H9 (cell line): ENCODE data around the gene MEGF10. TPM values are rescaled to one million over a fixed set of nuclear protein-coding genes. Genes with fewer than 3 reads are reported as not detected.

Experiments used
- DNase-seq: peaks from one replicate; pipeline ENCODE4 v3.0.0-alpha.2; 2017
- H2AFZ ChIP-seq: one replicate; pipeline ENCODE4 v1.6.1; 2013; ENCODE audit warnings: mild to moderate bottlenecking, low read length, control low read depth, moderate library complexity
- H2AK5ac ChIP-seq: 2 replicates; pipeline ENCODE4 v1.6.1; 2013; ENCODE audit warnings: low read length, control low read depth, mixed read lengths; ENCODE audit not compliant: insufficient read length
- H2BK120ac ChIP-seq: one replicate; pipeline ENCODE4 v1.6.1; 2013; ENCODE audit warnings: low read depth, mild to moderate bottlenecking, low read length, control low read depth, inconsistent platforms; ENCODE audit not compliant: poor library complexity, severe bottlenecking
- H2BK12ac ChIP-seq: 2 replicates; pipeline ENCODE4 v1.6.1; 2013; ENCODE audit warnings: low read length, control low read depth, mixed read lengths, low read depth; ENCODE audit not compliant: insufficient read length
- H2BK15ac ChIP-seq: 2 replicates; pipeline ENCODE4 v1.6.1; 2013; ENCODE audit warnings: low read depth, low read length, control low read depth
- H2BK20ac ChIP-seq: one replicate; pipeline ENCODE4 v1.6.1; 2013; ENCODE audit warnings: low read depth, mild to moderate bottlenecking, low read length, control low read depth, inconsistent platforms; ENCODE audit not compliant: poor library complexity, severe bottlenecking
- H2BK5ac ChIP-seq: 2 replicates; pipeline ENCODE4 v1.6.1; 2013; ENCODE audit warnings: low read length, control low read depth, mixed read lengths; ENCODE audit not compliant: insufficient read length
- H3K14ac ChIP-seq: 2 replicates; pipeline ENCODE4 v1.6.1; 2013; ENCODE audit warnings: low read length, control low read depth; ENCODE audit not compliant: insufficient read depth
- H3K18ac ChIP-seq: 2 replicates; pipeline ENCODE4 v1.6.1; 2013; ENCODE audit warnings: low read depth, mild to moderate bottlenecking, mixed read lengths, low read length, control low read depth; ENCODE audit not compliant: insufficient read length
- H3K23ac ChIP-seq: 2 replicates; pipeline ENCODE4 v1.6.1; 2013; ENCODE audit warnings: low read length, control low read depth, mixed read lengths, low read depth; ENCODE audit not compliant: insufficient read length
- H3K23me2 ChIP-seq: 2 replicates; pipeline ENCODE4 v1.6.1; 2013; ENCODE audit warnings: low read depth, mild to moderate bottlenecking, mixed read lengths, low read length, control low read depth; ENCODE audit not compliant: insufficient read length, poor library complexity, severe bottlenecking
- H3K27ac ChIP-seq: 2 replicates; pipeline ENCODE4 v1.5.1; 2013; ENCODE audit warnings: low read length, control low read depth, mixed read lengths, low read depth; ENCODE audit not compliant: insufficient read length
- H3K27me3 ChIP-seq: 2 replicates; pipeline ENCODE4 v1.6.1; 2013; ENCODE audit warnings: low read length, control low read depth, inconsistent platforms; ENCODE audit not compliant: insufficient read depth
- H3K4ac ChIP-seq: 2 replicates; pipeline ENCODE4 v1.6.1; 2013; ENCODE audit warnings: low read depth, mild to moderate bottlenecking, control low read depth, inconsistent platforms, low read length, moderate library complexity
- H3K4me1 ChIP-seq: 2 replicates; pipeline ENCODE4 v1.6.1; 2013; ENCODE audit warnings: low read length, control low read depth, inconsistent platforms; ENCODE audit not compliant: insufficient read depth
- H3K4me2 ChIP-seq: 2 replicates; pipeline ENCODE4 v1.6.1; 2013; ENCODE audit warnings: low read length, control low read depth, mixed read lengths; ENCODE audit not compliant: insufficient read length, insufficient read depth
- H3K56ac ChIP-seq: 2 replicates; pipeline ENCODE4 v1.6.1; 2013; ENCODE audit warnings: low read depth, mild to moderate bottlenecking, mixed read lengths, low read length, control low read depth; ENCODE audit not compliant: insufficient read length
- H3K79me1 ChIP-seq: 2 replicates; pipeline ENCODE4 v1.6.1; 2013; ENCODE audit warnings: low read depth, mild to moderate bottlenecking, moderate library complexity, low read length, control low read depth, inconsistent platforms; ENCODE audit not compliant: insufficient read depth, poor library complexity, severe bottlenecking
- H3K79me2 ChIP-seq: 2 replicates; pipeline ENCODE4 v1.6.1; 2013; ENCODE audit warnings: low read length, control low read depth, inconsistent platforms; ENCODE audit not compliant: insufficient read depth
- H3K9ac ChIP-seq: 2 replicates; pipeline ENCODE4 v1.6.1; 2013; ENCODE audit warnings: low read length, control low read depth, mixed read lengths; ENCODE audit not compliant: insufficient read length; ENCODE audit errors: extremely low read depth
- H3K9me3 ChIP-seq: one replicate; pipeline ENCODE4 v1.6.1; 2013; ENCODE audit warnings: low read depth, low read length, inconsistent platforms; ENCODE audit not compliant: control insufficient read depth
- H3T11ph ChIP-seq: one replicate; pipeline ENCODE4 v1.6.1; 2013; ENCODE audit warnings: mild to moderate bottlenecking, low read length, control low read depth, inconsistent platforms
- H4K20me1 ChIP-seq: one replicate; pipeline ENCODE4 v1.6.1; 2013; ENCODE audit not compliant: control insufficient read depth, insufficient read length, insufficient read depth
- H4K5ac ChIP-seq: 2 replicates; pipeline ENCODE4 v1.6.1; 2013; ENCODE audit warnings: low read depth, mild to moderate bottlenecking, mixed read lengths, low read length, control low read depth; ENCODE audit not compliant: insufficient read length
- H4K8ac ChIP-seq: replicated peaks from 2 replicates; pipeline ENCODE4 v1.6.1; 2013; ENCODE audit warnings: low read length, control low read depth, mixed read lengths, low read depth; ENCODE audit not compliant: insufficient read length
- H4K91ac ChIP-seq: 2 replicates; pipeline ENCODE4 v1.6.1; 2013; ENCODE audit warnings: low read depth, mild to moderate bottlenecking, moderate library complexity, mixed read lengths, low read length, control low read depth; ENCODE audit not compliant: insufficient read length
- H3K27ac Mint-ChIP-seq, 3 experiments: 2 replicates in 2 of 3; 3 replicates in 1 of 3; pipeline ENCODE4 v1.8.0; 2020 to 2021; ENCODE audit warnings: mixed read lengths in 3 of 3, mild to moderate bottlenecking in 1 of 3, moderate library complexity in 1 of 3
- H3K27me3 Mint-ChIP-seq: 2 replicates; pipeline ENCODE4 v1.8.0; 2021; ENCODE audit warnings: low read depth, mild to moderate bottlenecking, moderate library complexity, mixed read lengths
- H3K36me3 Mint-ChIP-seq, 3 experiments: 2 replicates in 2 of 3; 3 replicates in 1 of 3; pipeline ENCODE4 v1.8.0; 2020 to 2021; ENCODE audit warnings: low read depth in 3 of 3, mixed read lengths in 3 of 3; ENCODE audit not compliant: insufficient read depth in 1 of 3
- H3K4me1 Mint-ChIP-seq, 2 experiments: 2 replicates each; pipeline ENCODE4 v1.8.0; 2020; ENCODE audit warnings: mixed read lengths in 2 of 2
- H3K4me3 Mint-ChIP-seq, 2 experiments: 2 replicates in 1 of 2; 3 replicates in 1 of 2; pipeline ENCODE4 v1.8.0; 2020 to 2021; ENCODE audit warnings: mild to moderate bottlenecking in 2 of 2, mixed read lengths in 2 of 2, moderate library complexity in 1 of 2
- H3K9me3 Mint-ChIP-seq, 2 experiments: 2 replicates in 1 of 2; 3 replicates in 1 of 2; pipeline ENCODE4 v1.8.0; 2020; ENCODE audit warnings: mild to moderate bottlenecking in 2 of 2, mixed read lengths in 2 of 2, moderate library complexity in 1 of 2
- CTCF ChIP-seq: fragments of 200-600 bp; sonication (generic); conservative IDR thresholded peaks from 3 replicates; pipeline ENCODE4 v1.8.0; 2021; ENCODE audit warnings: antibody characterized with exemption, mild to moderate bottlenecking
- WGBS: extraction: QIAGEN DNeasy Blood & Tissue Kit; methylation state at CpG from one replicate; pipeline ENCODE4 v1.1.7; 2013; ENCODE audit warnings: missing lambda C conversion rate, low lambda C conversion rate, mixed read lengths; ENCODE audit not compliant: insufficient read length; ENCODE audit errors: extremely low coverage; 5-methylcytosine and 5-hydroxymethylcytosine counted together
- total RNA-seq: library from RNA; stranded (reverse); gene quantifications from 2 replicates; pipeline ENCODE4 v1.2.1, GENCODE V29; 2021

MEGF10 gene
- total RNA-seq, 1 experiment from 2014 or later = 36.5 TPM

- Histone ChIP-seq H2BK12ac (no peak overlapping the region), H2AK5ac (no peak overlapping the region), H3K4me1 (no peaks in the 10 kb centered on the region), H3K14ac (no peak overlapping the region), H3K9me3 (no peaks in the 10 kb centered on the region), H2AFZ (no peak overlapping the region), H4K91ac (no peak overlapping the region), H3K79me2 (no peaks in the 10 kb centered on the region), H4K20me1 (no peaks in the 10 kb centered on the region), H2BK20ac (no peak overlapping the region), H3K79me1 (no peaks in the 10 kb centered on the region), H3K4me2 (no peak overlapping the region), H2BK5ac (no peak overlapping the region), H3K23me2 (no peaks in the 10 kb centered on the region), H3K18ac (no peak overlapping the region), H2BK15ac (no peak overlapping the region), H4K5ac (no peak overlapping the region), H3K23ac (no peak overlapping the region), H3K27me3 (no peaks in the 10 kb centered on the region), H2BK120ac (no peak overlapping the region), H3K56ac (no peak overlapping the region), H3K4ac (no peak overlapping the region), H3K9ac (no peak overlapping the region), H4K8ac (no peak overlapping the region), H3K27ac (no peak overlapping the region), H3T11ph (no peak overlapping the region)
- peaks cover 0 to 4% (median 0%) of the 10 kb centered on the region in 3 experiments; a peak in 1 of 7 replicates for H3K36me3 Mint-ChIP-seq
- no peak for DNase-seq
- H3K4me3 Mint-ChIP-seq = no peak overlapping the region
- H3K27ac Mint-ChIP-seq = no peak overlapping the region; a peak in 2 of 7 replicates
- TF ChIP-seq CTCF = no peak
- H3K9me3 Mint-ChIP-seq = no peaks in the 10 kb centered on the region
- WGBS = no CpG with 5 or more reads among the region's 5 CpGs
- H3K4me1 Mint-ChIP-seq = peaks cover 13 to 15% of the 10 kb centered on the region in 2 experiments
- no peaks in the 10 kb centered on the region for H3K27me3 Mint-ChIP-seq
Observed at GRCh38 chr5:127353327-127353726, 62.7 kb downstream of the MEGF10 start.
